Measurements from ENCODE around the gene LTA. TPM values are rescaled to one million over a fixed set of nuclear protein-coding genes. Genes with fewer than 3 reads are reported as not detected.

LTA gene
- not detected in 2 replicates for total RNA-seq

GRCh38 chr6:31572041-31572911 lies at the start of gene LTA:
Gene LTA, plus strand, starts transcription at chr6:31572289. Its CDS starts 454 bp downstream, at chr6:31572743.

GRCh38 chr6:31528821-31529328 lies 43.2 kb upstream of the LTA start, which contains the start of gene MCCD1:
Gene MCCD1, plus strand, starts transcription at chr6:31528962. Its CDS starts 53 bp downstream, at chr6:31529015.

GRCh38 chr6:31541658-31542521 lies 30.2 kb upstream of the LTA start, which contains the start of gene DDX39B:
Gene DDX39B, minus strand, starts transcription at chr6:31542003. Its CDS starts 1,471 bp downstream, at chr6:31540532.

GRCh38 chr6:31546339-31546957 lies 25.6 kb upstream of the LTA start, which contains the start of gene ATP6V1G2:
Gene ATP6V1G2, minus strand, starts transcription at chr6:31546608. Its CDS starts 49 bp downstream, at chr6:31546559.

GRCh38 chr6:31546958-31547726 lies 24.9 kb upstream of the LTA start, which contains the start of gene NFKBIL1:
Gene NFKBIL1, plus strand, starts transcription at chr6:31547608. Its CDS starts 87 bp downstream, at chr6:31547695.

GRCh38 chr6:31575335-31575901 lies 3.3 kb downstream of the LTA start, which contains the start of gene TNF:
Gene TNF, plus strand, starts transcription at chr6:31575565. Its CDS starts 177 bp downstream, at chr6:31575742.

GRCh38 chr6:31582230-31582643 lies 10.1 kb downstream of the LTA start, which contains the start of gene LTB:
Gene LTB, minus strand, starts transcription at chr6:31582424. Its CDS starts 7 bp downstream, at chr6:31582417.

GRCh38 chr6:31586008-31586407 lies 13.9 kb downstream of the LTA start, which contains the start of gene LST1:
Gene LST1, plus strand, starts transcription at chr6:31586277. Its CDS starts 1,023 bp downstream, at chr6:31587300.

GRCh38 chr6:31614684-31615578 lies 42.8 kb downstream of the LTA start, which contains the start of gene AIF1:
Gene AIF1, plus strand, starts transcription at chr6:31615234. Its CDS starts 96 bp downstream, at chr6:31615330.

GRCh38 chr6:31620586-31621319 lies 48.7 kb downstream of the LTA start, which contains the start of gene PRRC2A:
Gene PRRC2A, plus strand, starts transcription at chr6:31620715. Its CDS starts 2,075 bp downstream, at chr6:31622790.

Other genes starting within 250 kb of the LTA start
- gene HLA-B, start 215.1 kb upstream of the LTA start, total RNA-seq, result 42.4 and 230 TPM in 2 replicates
- 44.8 and 58.8 TPM in 2 replicates for gene MICA, start 168.7 kb upstream of the LTA start, total RNA-seq
- 3.7 and 5.8 TPM in 2 replicates for gene MICB, start 74.1 kb upstream of the LTA start, total RNA-seq
- not detected in 2 replicates for gene MCCD1, start 43.3 kb upstream of the LTA start, total RNA-seq
- gene DDX39B, start 30.3 kb upstream of the LTA start, total RNA-seq, result 205 and 333 TPM in 2 replicates
- 0.28 and 0.34 TPM in 2 replicates for gene ATP6V1G2, start 25.7 kb upstream of the LTA start, total RNA-seq
- 25.8 and 52.3 TPM in 2 replicates for gene NFKBIL1, start 24.7 kb upstream of the LTA start, total RNA-seq
- gene TNF, start 3.3 kb downstream of the LTA start, total RNA-seq, result under 0.01 and 0.07 TPM in 2 replicates
- gene LTB, start 10.1 kb downstream of the LTA start, total RNA-seq, result not detected in 2 replicates
- not detected in 2 replicates for gene LST1, start 14.0 kb downstream of the LTA start, total RNA-seq
- gene NCR3, start 20.7 kb downstream of the LTA start, total RNA-seq, result not detected in 2 replicates
- not detected in 2 replicates for gene AIF1, start 42.9 kb downstream of the LTA start, total RNA-seq
- gene PRRC2A, start 48.4 kb downstream of the LTA start, total RNA-seq, result 32.1 and 73.3 TPM in 2 replicates
- 120 and 174 TPM in 2 replicates for gene BAG6, start 80.4 kb downstream of the LTA start, total RNA-seq
- gene APOM, start 83.6 kb downstream of the LTA start, total RNA-seq, result 0.28 and 0.34 TPM in 2 replicates
- 24.7 and 37.6 TPM in 2 replicates for gene C6orf47, start 88.5 kb downstream of the LTA start, total RNA-seq
- gene GPANK1, start 92.7 kb downstream of the LTA start, total RNA-seq, result 9.4 and 20.2 TPM in 2 replicates
- 48.2 and 76.9 TPM in 2 replicates for gene CSNK2B, start 93.8 kb downstream of the LTA start, total RNA-seq
- gene LY6G5B, start 97.7 kb downstream of the LTA start, total RNA-seq, result 0.68 and 3.3 TPM in 2 replicates
- gene LY6G5C, start 108.8 kb downstream of the LTA start, total RNA-seq, result 0.07 TPM in 1 of 2 replicates, not detected in the other
- gene ABHD16A, start 131.0 kb downstream of the LTA start, total RNA-seq, result 30.8 and 46.5 TPM in 2 replicates
- not detected in 2 replicates for gene LY6G6F, start 134.6 kb downstream of the LTA start, total RNA-seq
- gene LY6G6D, start 143.1 kb downstream of the LTA start, total RNA-seq, result not detected in 2 replicates
- under 0.01 TPM in 1 of 2 replicates, not detected in the other for gene LY6G6C, start 149.5 kb downstream of the LTA start, total RNA-seq
- gene MPIG6B, start 151.1 kb downstream of the LTA start, total RNA-seq, result not detected in 2 replicates
- gene DDAH2, start 157.0 kb downstream of the LTA start, total RNA-seq, result 16.2 and 19.8 TPM in 2 replicates
- 269 and 558 TPM in 2 replicates for gene CLIC1, start 164.2 kb downstream of the LTA start, total RNA-seq
- gene MSH5, start 167.7 kb downstream of the LTA start, total RNA-seq, result 3.4 and 3.5 TPM in 2 replicates
- 0.57 TPM in 1 of 2 replicates, not detected in the other for gene SAPCD1, start 190.4 kb downstream of the LTA start, total RNA-seq
- 0.34 and 1.00 TPM in 2 replicates for gene VWA7, start 205.0 kb downstream of the LTA start, total RNA-seq
- 61.2 and 98.7 TPM in 2 replicates for gene VARS1, start 223.5 kb downstream of the LTA start, total RNA-seq
- gene LSM2, start 234.7 kb downstream of the LTA start, total RNA-seq, result 14.4 and 35.5 TPM in 2 replicates
- 1.0 and 1.1 TPM in 2 replicates for gene HSPA1L, start 243.0 kb downstream of the LTA start, total RNA-seq
- gene HSPA1A, start 243.3 kb downstream of the LTA start, total RNA-seq, result 29.7 and 211 TPM in 2 replicates